ENCODE measurements around the gene TSPAN32.

DNA sequence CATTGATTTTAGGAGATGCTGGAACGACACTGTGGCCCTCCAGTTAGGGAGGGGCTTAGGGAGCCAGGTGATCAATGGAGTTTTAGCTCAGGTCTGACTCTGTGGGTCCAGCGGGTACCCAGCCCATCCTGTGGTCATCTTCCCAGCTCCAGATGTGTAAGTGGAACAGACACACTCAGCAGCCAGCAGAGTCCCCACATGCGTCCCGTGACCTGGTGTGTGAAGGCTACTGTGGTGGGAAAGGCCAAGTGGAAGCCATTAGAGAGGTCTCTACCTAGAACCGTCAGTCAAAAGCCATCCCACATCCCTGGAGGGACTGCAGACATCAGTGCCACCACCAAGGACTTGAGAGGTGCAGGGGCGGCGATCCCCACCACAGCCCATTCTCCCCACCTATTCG, 55.4 kb downstream of the TSPAN32 start:
- TF ChIP-seq CTCF (optimal IDR thresholded peaks at IDR 0.05 in 1 of 3, IDR thresholded peaks at IDR 0.05 in 1 of 3, conservative IDR thresholded peaks at IDR 0.05 in 1 of 3; ENCODE audit: extremely low read depth in 1 of 3, insufficient read depth in 2 of 3, low read length in 3 of 3) (no peak), EZH2 (IDR thresholded peaks at IDR 0.05; ENCODE audit: low read length) (no peak)

Data from keratinocyte (primary cell).